Endothelial cell of umbilical vein (primary cell): ENCODE results near the gene SUCLG2. TPM values are rescaled to one million over a fixed set of nuclear protein-coding genes. Genes with fewer than 3 reads are reported as not detected.

Experiments
- BruUV-seq: library from RNA; stranded (reverse); fragments of 400-500 nt; replicated peaks from 2 replicates; lab custom pipeline; 2021; lab: Mats Ljungman, UMichigan
- CTCF ChIA-PET: fragments of 300-600, 350-600 bp; sonication (Branson Sonifier 250); formaldehyde crosslinking; loops from one replicate; lab custom pipeline; 2021; ENCODE audit warnings: antibody characterized with exemption, inconsistent platforms; lab: Charles Lee
- POLR2A ChIA-PET: fragments of 300-600, 350-600 bp; sonication (Branson Sonifier 250); formaldehyde crosslinking; loops from one replicate; lab custom pipeline; 2021; ENCODE audit warnings: antibody characterized with exemption, inconsistent platforms; lab: Charles Lee
- DNase-seq: peaks from one replicate; pipeline ENCODE4 v3.0.0-alpha.2; 2011; ENCODE audit warnings: low read depth, low spot score
- FAIRE-seq: peaks from 2 replicates; lab custom pipeline; 2011; peaks lifted over from hg19 to GRCh38; lab: Jason Lieb, UNC
- H2AFZ ChIP-seq: 2 replicates; pipeline ENCODE4 v1.6.0; 2012; ENCODE audit warnings: low read depth, low read length, control low read depth, inconsistent platforms
- H3K27ac ChIP-seq: 2 replicates; pipeline ENCODE4 v1.5.1; 2011; ENCODE audit warnings: low read depth, mild to moderate bottlenecking, control low read depth, low read length, moderate library complexity; ENCODE audit not compliant: insufficient read depth
- H3K27me3 ChIP-seq, 2 experiments: 2 replicates each; pipeline versions ENCODE4 v1.6.0 to v1.6.1; 2011; ENCODE audit warnings: low read length in 2 of 2, mixed read lengths in 1 of 2; ENCODE audit not compliant: control insufficient read depth in 2 of 2, insufficient read depth in 2 of 2
- H3K36me3 ChIP-seq, 2 experiments: 2 replicates in 1 of 2; 3 replicates in 1 of 2; pipeline ENCODE4 v1.5.1; 2011; ENCODE audit warnings: low read length in 2 of 2, mild to moderate bottlenecking in 1 of 2, moderate library complexity in 1 of 2; ENCODE audit not compliant: control insufficient read depth in 2 of 2, insufficient read depth in 2 of 2; ENCODE audit errors: extremely low read depth in 1 of 2
- H3K4me1 ChIP-seq: 3 replicates; pipeline ENCODE4 v1.5.1; 2011; ENCODE audit warnings: mild to moderate bottlenecking, low read length; ENCODE audit not compliant: control insufficient read depth, insufficient read depth; ENCODE audit errors: extremely low read depth
- H3K4me2 ChIP-seq: 2 replicates; pipeline ENCODE4 v1.6.1; 2011; ENCODE audit warnings: low read length, control low read depth, mixed read lengths; ENCODE audit not compliant: insufficient read depth
- H3K4me3 ChIP-seq, 3 experiments: fragments of 200-600 bp in 1 of 3; sonication (generic), shearing (Covaris generic) in 1 of 3; replicated peaks in 1 of 3; 2 replicates each; pipeline ENCODE4 v1.5.1; 2011 to 2016; ENCODE audit warnings: control low read depth in 3 of 3, low read length in 3 of 3, mild to moderate bottlenecking in 2 of 3, inconsistent platforms in 1 of 3, low read depth in 1 of 3, moderate library complexity in 1 of 3; ENCODE audit not compliant: insufficient read depth in 1 of 3
- H3K79me2 ChIP-seq: 2 replicates; pipeline ENCODE4 v1.6.0; 2012; ENCODE audit warnings: low read length, inconsistent platforms; ENCODE audit not compliant: control insufficient read depth, insufficient read depth
- H3K9ac ChIP-seq: replicated peaks from 2 replicates; pipeline ENCODE3; 2011; ENCODE audit warnings: low read length, control low read depth; ENCODE audit not compliant: insufficient read depth; ENCODE audit errors: extremely low read depth
- H3K9me1 ChIP-seq: replicated peaks from 3 replicates; pipeline ENCODE4 v1.6.0; 2011; ENCODE audit warnings: mild to moderate bottlenecking, low read length; ENCODE audit not compliant: control insufficient read depth, insufficient read depth; ENCODE audit errors: extremely low read depth
- H3K9me3 ChIP-seq: replicated peaks from 2 replicates; pipeline ENCODE4 v1.5.1; 2012; ENCODE audit warnings: low read length, inconsistent platforms; ENCODE audit not compliant: control insufficient read depth, insufficient read depth
- H4K20me1 ChIP-seq: replicated peaks from 2 replicates; pipeline ENCODE3; 2011; ENCODE audit warnings: mild to moderate bottlenecking, low read length; ENCODE audit not compliant: control insufficient read depth, insufficient read depth; ENCODE audit errors: extremely low read depth
- CTCF ChIP-seq, 2 donors: IDR thresholded peaks; 1 replicate in 1 of 2; 2 replicates in 1 of 2; pipeline ENCODE4 v1.5.1; 2011; ENCODE audit warnings: low read length in 2 of 2, mild to moderate bottlenecking in 2 of 2, moderate library complexity in 2 of 2, control low read depth in 1 of 2, inconsistent platforms in 1 of 2, low read depth in 1 of 2; ENCODE audit not compliant: insufficient read depth in 1 of 2; ENCODE audit errors: extremely low read depth in 1 of 2
- EZH2 ChIP-seq: IDR thresholded peaks from 2 replicates; pipeline ENCODE4 v1.6.1; 2012; ENCODE audit warnings: borderline replicate concordance, low read depth, mild to moderate bottlenecking, moderate library complexity, low read length, inconsistent platforms; ENCODE audit not compliant: severe bottlenecking
- JUN ChIP-seq: IDR thresholded peaks from 2 replicates; pipeline ENCODE4 v1.6.1; 2011; ENCODE audit warnings: borderline replicate concordance, low read depth; ENCODE audit not compliant: insufficient read length, insufficient read depth
- MAX ChIP-seq: IDR thresholded peaks from 2 replicates; pipeline ENCODE4 v1.6.1; 2011; ENCODE audit not compliant: insufficient read depth, insufficient read length
- MYC ChIP-seq: IDR thresholded peaks from one replicate; pipeline ENCODE4 v1.6.1; 2011; ENCODE audit warnings: mild to moderate bottlenecking, low read depth, low read length
- POLR2A ChIP-seq: IDR thresholded peaks from 2 replicates; pipeline ENCODE4 v1.6.1; 2012; ENCODE audit warnings: low read depth, mild to moderate bottlenecking, control low read depth, low read length
- POLR2AphosphoS5 ChIP-seq: IDR thresholded peaks from 2 replicates; pipeline ENCODE4 v1.6.1; 2012; ENCODE audit warnings: low read depth, mild to moderate bottlenecking, control low read depth, low read length, moderate library complexity; ENCODE audit not compliant: insufficient read depth
- dilution Hi-C: fragments of 300-500 bp; cut with MboI; formaldehyde crosslinking; loops from one replicate; pipeline ENCODE4 v1.15.0; 2019; ENCODE audit warnings: low sequenced_read_pairs; ENCODE audit not compliant: extremely low pct_ligation_motif_present
- intact Hi-C: fragments of 100-400 bp; cut with micrococcal nuclease; formaldehyde crosslinking; loops from one replicate; pipeline ENCODE4 v1.10.0; 2022
- polyA plus RNA-seq, 4 experiments: library from polyadenylated mRNA; depleted of rRNA in 3 of 4; stranded (reverse) in 3 of 4; unstranded in 1 of 4; fragments of >200 nt; gene quantifications; 2 replicates each; pipeline versions ENCODE4 v1.2.1 to v1.2.3, GENCODE V29; 2011 to 2012; ENCODE audit warnings: missing spikeins in 1 of 4
- total RNA-seq: library from RNA; stranded (reverse); gene quantifications from 2 replicates; pipeline ENCODE4 v1.2.3, GENCODE V29; 2021

Gene SUCLG2
- total and polyA plus RNA-seq, 2 donors (not counting 3 experiments of a cell fraction or from before 2014, with no cell fraction given) = 8.1 to 38.3 TPM

- H3K4me2 ChIP-seq = no peak overlapping the region
- TF ChIP-seq POLR2AphosphoS5 (no peak), CTCF (IDR thresholded peaks at IDR 0.05; ENCODE audit: extremely low read depth in 1 of 2, insufficient read depth in 1 of 2, low read depth in 1 of 2, low read length in 2 of 2) (no peak), JUN (no peak), EZH2 (no peak), MYC (no peak), POLR2A (no peak), MAX (no peak)
- no peaks in the 10 kb centered on the region for H3K9me3 ChIP-seq
- ChIA-PET CTCF (interaction anchor here (0.8 kb wide), 1 partner anchor 41 kb away, joined by 4 read pairs; no protein-coding TSS in a partner anchor), POLR2A (no interaction called here)
- no peak for DNase-seq
- intact Hi-C loops = no loop called here
- dilution Hi-C loops = no loop called here
- H3K27ac ChIP-seq = no peak overlapping the region
- H4K20me1 ChIP-seq = no peaks in the 10 kb centered on the region
- H3K36me3 ChIP-seq = no peaks in the 10 kb centered on the region
- no peaks in the 10 kb centered on the region for H3K9me1 ChIP-seq
- H3K4me3 ChIP-seq = no peak overlapping the region
- H3K27me3 ChIP-seq = no peaks in the 10 kb centered on the region
- FAIRE-seq = no peak
- BruUV-seq = no TSS peak
- H3K9ac ChIP-seq = no peak overlapping the region
- no peak overlapping the region for H2AFZ ChIP-seq
- H3K79me2 ChIP-seq = peaks cover 7% of the 10 kb centered on the region
- H3K4me1 ChIP-seq = no peaks in the 10 kb centered on the region
Measured at GRCh38 chr3:67624687-67625086, 29.7 kb downstream of the SUCLG2 start.
